GM12873 (cell line): ENCODE results near the gene FOXF1.

Source experiments
- TF ChIP-seq, protein P1 (sequence below): IDR thresholded peaks from 2 replicates; pipeline ENCODE4 v1.5.1; 2012; ENCODE audit warnings: low read depth, mild to moderate bottlenecking, moderate library complexity, low read length, control low read depth; ENCODE audit not compliant: insufficient read depth; ENCODE audit errors: missing control alignments

The FOXF1 gene

DNA sequence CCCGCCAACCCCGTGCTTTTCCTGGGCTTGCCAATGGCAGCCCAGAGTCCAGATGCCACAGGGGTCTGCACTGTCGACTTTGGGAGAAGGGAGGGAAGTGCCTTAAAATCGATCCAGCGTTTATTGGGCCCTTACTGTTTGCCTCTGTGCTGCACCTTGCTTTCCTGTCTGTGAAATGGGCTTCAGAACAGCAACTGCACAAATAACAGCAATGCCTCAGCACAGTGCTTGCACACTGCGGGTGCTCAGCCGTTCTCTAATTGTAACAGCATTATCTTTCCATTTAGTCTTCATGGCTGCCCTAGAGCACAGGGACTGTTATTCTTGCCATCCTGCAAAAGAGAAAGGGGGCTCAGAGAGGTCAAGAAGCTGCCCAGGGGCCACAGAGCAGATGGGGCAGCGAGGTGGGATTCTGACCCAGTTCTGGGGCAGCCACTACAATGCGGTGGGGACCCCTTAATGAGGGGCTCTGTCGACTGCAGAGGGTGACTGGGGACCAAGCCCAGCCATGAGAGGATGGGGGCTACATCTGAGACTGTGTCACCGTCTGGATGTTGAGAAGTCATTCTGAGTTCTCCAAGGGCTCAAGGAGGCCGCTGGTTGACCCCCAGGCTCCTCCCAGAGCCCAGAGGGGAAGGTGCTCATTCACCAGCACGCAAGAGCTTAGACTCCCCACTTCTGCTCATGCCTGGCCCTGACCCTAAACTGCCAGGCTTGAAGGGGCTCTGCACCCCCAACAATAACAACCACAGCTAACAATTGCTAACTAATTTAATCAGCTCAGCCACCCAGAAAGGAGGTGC, 9.4 kb upstream of the FOXF1 start:
- TF ChIP-seq, protein P1, sequence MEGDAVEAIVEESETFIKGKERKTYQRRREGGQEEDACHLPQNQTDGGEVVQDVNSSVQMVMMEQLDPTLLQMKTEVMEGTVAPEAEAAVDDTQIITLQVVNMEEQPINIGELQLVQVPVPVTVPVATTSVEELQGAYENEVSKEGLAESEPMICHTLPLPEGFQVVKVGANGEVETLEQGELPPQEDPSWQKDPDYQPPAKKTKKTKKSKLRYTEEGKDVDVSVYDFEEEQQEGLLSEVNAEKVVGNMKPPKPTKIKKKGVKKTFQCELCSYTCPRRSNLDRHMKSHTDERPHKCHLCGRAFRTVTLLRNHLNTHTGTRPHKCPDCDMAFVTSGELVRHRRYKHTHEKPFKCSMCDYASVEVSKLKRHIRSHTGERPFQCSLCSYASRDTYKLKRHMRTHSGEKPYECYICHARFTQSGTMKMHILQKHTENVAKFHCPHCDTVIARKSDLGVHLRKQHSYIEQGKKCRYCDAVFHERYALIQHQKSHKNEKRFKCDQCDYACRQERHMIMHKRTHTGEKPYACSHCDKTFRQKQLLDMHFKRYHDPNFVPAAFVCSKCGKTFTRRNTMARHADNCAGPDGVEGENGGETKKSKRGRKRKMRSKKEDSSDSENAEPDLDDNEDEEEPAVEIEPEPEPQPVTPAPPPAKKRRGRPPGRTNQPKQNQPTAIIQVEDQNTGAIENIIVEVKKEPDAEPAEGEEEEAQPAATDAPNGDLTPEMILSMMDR, result no peak

DNA sequence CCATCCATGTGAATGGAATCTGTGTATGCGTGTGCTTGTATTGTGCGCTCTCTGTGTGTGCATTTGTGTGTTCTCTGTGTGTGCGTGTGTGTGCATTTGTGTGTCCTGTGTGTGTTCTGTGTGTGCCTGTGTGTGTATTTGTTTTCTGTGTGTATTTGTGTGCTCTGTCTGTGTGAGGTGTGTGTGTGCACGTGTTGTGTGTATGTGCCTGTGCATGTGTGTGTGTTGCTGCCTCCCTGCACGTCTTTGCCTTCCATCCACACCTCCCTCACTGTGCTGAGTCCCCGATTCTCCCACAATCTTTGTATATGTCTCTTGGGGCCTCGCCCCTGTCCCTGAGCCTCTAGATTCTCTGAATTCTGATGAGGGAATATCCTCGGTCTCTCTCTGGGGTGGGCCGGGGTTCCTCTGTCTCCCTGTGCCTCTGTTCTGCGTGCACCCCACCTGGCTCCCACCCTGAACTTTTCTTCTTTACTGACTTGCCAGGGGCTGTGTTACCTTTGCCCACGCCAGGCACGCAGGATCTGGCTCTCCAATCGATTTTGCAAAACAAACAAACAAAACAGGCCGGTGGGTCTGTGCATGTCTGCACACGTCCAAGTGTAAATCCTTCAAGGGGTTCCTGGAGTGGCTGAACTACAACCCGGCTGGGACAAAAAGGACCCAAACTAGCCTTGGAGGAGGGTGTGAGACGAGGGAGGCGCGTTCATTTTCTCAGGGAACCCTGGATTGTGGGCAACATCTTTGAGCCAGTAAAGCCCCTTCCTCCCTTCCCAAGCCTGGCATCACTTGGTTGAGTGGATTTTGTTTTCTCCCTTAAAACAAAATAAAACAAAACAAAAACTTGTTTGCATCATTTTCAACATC, 8.1 kb upstream of the FOXF1 start:
- TF ChIP-seq, protein P1, result no peak

DNA sequence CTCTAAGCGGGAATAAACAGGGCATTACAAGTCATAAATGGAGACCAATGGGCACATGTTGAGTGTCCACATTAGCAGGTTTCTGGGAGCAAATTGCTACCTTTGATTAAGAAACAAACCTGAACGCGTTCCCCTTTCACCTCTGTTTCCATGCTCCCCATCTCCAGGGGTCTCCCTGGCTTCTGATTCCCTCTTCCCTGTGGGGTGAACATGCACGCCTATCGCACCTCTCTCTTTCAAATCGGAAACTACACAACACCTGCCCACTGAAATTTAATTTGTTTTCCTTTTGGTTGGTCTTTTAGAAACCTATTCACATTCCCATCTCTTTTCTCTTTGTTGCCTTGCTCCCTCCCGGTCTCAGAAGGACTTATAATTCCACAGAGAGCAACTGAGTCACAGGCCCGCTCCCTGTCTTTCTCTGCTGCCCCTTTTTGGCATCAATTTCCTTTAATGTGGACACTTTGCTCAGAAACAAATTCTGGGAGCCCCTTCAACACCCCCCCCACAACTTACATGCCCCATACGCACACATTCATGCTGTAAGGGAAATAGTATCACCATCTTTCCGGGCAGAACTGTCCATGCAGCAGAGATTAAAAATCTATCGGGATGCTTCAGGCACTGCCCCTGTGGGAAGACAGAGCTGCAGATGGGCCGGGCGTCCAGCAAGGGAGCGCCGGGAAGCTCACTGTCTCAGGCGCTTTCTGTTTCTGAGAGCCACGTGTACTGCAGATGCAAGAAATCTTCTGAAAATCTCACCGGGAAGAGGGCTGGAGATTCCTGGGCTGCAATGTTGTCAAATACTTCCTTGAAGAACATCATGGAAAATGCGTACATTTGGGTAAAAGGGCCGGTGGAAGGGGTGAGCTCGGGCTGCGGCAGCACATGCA, 7.2 kb upstream of the FOXF1 start:
- TF ChIP-seq, protein P1, result no peak

DNA sequence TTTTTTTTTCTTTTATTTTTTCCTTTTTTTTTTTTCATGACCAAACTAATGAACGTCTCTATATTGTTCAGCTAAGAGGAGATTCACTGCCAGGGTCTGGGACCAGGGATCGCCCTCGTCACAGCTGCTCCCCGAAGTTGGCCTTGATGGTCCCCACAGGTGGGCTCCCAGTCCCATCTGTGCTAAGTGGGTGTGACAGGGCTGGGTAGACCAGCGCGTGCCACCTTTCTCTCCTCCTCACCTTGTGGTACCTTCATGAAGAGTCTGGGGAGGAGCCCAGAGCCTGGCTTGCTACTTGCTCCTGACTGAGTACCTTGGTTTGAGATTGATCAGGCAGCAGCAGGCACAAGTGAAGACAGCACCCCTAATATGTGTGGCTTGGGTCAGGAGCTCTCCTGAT, 6.5 kb upstream of the FOXF1 start:
- TF ChIP-seq, protein P1, result no peak

DNA sequence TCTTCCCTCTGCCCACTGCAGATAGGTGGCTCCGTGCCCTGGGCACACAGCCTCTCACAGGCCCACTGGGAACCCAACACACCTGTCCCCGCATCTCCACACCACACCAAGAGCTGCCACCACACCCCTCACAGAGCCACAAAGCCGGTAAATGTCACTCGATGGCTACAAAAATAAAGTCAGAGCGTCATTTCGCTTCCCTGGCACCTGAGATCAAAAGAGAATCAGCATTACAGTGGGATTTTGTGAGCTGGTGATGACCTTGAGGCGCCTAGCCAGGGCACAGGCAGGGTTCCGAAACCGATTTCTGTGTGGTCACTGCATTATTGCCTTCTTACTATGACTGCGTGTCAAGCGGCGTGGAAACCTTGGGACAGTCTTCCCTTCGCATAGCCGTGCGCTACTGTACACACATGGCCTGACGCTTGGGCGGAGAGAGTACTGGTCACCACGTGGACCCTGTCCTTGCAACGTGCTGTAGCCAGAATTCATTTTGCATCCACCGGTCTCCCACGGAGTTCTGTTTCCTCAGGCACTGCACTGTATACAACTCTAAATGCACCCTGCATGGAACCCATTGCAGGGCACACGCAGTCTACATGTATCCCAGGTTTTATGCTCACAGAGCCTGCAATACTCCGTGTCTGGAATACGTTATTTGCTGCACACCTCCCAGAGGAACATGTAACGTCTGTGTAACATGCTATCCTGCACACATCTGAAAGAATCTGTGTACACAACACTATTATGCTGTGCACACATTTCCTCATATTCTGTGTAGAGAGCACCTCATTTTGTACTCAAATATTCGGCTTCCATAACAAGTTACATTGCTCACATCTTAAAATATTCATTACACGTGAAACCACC, 5.8 kb upstream of the FOXF1 start:
- TF ChIP-seq, protein P1, result no peak

DNA sequence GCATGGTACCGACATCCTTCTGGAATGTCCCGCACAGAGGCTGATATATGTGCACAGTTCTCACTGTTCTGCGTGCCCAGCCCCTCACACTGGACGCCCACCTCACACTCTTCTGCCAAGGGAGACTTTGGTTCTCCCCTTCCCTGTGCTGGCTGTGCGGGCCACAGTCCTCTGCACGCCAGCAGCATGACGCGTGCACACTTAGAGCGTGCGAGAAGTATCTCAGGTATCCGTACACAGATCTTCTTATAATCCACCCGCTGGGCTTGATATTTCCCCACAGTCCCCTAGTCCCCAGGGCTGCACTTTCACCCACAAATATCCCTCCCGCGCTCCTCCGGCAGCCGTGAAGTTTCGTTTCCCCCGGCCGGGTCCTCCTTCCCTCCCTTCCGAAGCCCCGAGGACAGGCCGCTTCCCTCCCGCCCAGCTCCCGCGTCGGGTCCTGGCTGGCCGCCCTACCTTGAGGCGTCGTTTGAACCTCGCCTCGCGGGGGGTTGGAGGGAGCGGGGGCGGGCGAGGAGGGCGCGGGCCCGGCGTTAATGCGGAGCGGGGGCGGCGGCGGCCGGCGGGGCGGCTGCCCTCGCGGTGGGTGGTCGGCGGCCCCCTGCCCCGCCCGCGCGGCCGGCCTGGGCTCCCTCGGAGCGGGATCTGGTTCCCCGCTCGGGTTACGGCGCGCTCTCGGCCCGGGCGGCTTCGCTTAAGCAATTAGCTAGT, 5.0 kb upstream of the FOXF1 start:
- TF ChIP-seq, protein P1, result no peak
